Endometrial microvascular endothelial cells (primary cell): Measurements from ENCODE around the gene CCDC51. TPM values are rescaled to one million over a fixed set of nuclear protein-coding genes. Genes with fewer than 3 reads are reported as not detected.

Experiments
- in situ Hi-C: cut with HindIII; loops from 2 replicates; pipeline ENCODE4 v1.10.0; 2017; ENCODE audit warnings: low sequenced_read_pairs, low pct_unique_long_range_greater_than_20kb; ENCODE audit errors: inconsistent ontology term
- total RNA-seq: library from RNA; depleted of rRNA; stranded (reverse); fragments of >200 nt; gene quantifications from one replicate; pipeline ENCODE4 v1.2.3, GENCODE V29; 2015; ENCODE audit errors: inconsistent ontology term

The CCDC51 gene
- total RNA-seq, 1 donor from 2014 or later: 20.8 TPM

- in situ Hi-C loops: no loop called here
Measured at GRCh38 chr3:48399387-48400172, 40.3 kb downstream of the CCDC51 start.

GRCh38 chr3:48398701-48399386, 41.1 kb downstream of the CCDC51 start:
- in situ Hi-C loops: no loop called here

GRCh38 chr3:48397767-48398681, 41.9 kb downstream of the CCDC51 start:
- in situ Hi-C loops: no loop called here

DNA sequence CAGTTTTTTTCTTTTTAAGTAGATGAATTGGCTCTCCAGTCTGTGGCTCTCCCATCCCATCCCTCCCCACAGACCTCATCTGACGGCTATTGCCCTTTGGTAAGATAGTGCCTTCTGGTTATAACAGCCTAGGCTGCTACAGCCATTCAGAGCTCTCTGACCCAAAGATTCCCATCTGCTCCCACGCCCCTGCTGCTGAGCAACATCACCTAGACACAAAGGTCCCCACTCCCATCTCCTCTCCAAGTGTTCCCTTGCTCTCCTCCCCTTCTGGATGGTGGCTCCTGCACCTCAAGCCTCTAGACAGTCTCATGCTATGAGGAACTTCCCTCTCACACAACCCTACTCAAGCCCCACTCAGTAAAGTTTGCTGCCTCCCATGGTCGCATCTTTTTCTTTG, 44.2 kb downstream of the CCDC51 start:
- in situ Hi-C loops: no loop called here

GRCh38 chr3:48394391-48394790, 45.5 kb downstream of the CCDC51 start:
- in situ Hi-C loops: no loop called here

DNA sequence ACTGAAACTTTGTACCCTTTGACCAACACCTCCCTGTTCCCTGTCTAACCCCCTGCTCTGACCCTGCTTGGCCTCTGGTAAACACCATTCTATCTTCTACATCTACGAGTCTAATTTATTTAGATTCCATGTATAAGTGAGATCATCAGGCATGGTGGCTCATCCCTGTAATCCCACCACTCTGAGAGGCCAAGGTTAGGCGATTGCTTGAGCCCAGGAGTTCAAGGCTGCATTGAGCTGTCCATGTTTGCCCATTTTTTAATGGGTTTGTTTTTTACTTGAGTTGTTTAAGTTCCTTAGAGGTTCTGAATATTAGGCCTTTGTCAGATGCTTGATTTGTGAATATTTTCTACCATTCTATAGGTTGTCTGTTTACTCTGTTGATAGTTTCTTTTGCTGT, 51.0 kb downstream of the CCDC51 start:
- in situ Hi-C loops: no loop called here

- in situ Hi-C loops: no loop called here
Measured at GRCh38 chr3:48387634-48388033, 52.3 kb downstream of the CCDC51 start.

Other genes with a start within 250 kb of the CCDC51 start
- not detected for gene CAMP, start 216.6 kb downstream of the CCDC51 start, total RNA-seq
- gene ZNF589, start 199.0 kb downstream of the CCDC51 start, total RNA-seq: 4.2 TPM
- 37.5 TPM for gene NME6, start 138.8 kb downstream of the CCDC51 start, total RNA-seq
- not detected for gene SPINK8, start 106.5 kb downstream of the CCDC51 start, total RNA-seq
- not detected for gene FBXW12, start 67.9 kb downstream of the CCDC51 start, total RNA-seq
- gene PLXNB1, start 10.0 kb downstream of the CCDC51 start, total RNA-seq: 12.2 TPM
- 329 TPM for gene TMA7, start 138 bp upstream of the CCDC51 start, total RNA-seq
- 10.7 TPM for gene ATRIP, start 6.6 kb upstream of the CCDC51 start, total RNA-seq
- 359 TPM for gene SHISA5, start 64.1 kb upstream of the CCDC51 start, total RNA-seq
- 3.3 TPM for gene PFKFB4, start 116.7 kb upstream of the CCDC51 start, total RNA-seq
- gene UCN2, start 123.7 kb upstream of the CCDC51 start, total RNA-seq: not detected
- gene COL7A1, start 155.2 kb upstream of the CCDC51 start, total RNA-seq: not detected
- 355 TPM for gene UQCRC1, start 169.5 kb upstream of the CCDC51 start, total RNA-seq
- gene TMEM89, start 181.7 kb upstream of the CCDC51 start, total RNA-seq: not detected
- 22.5 TPM for gene SLC26A6, start 195.3 kb upstream of the CCDC51 start, total RNA-seq
- gene CELSR3, start 222.8 kb upstream of the CCDC51 start, total RNA-seq: 1.0 TPM
- gene NCKIPSD, start 245.8 kb upstream of the CCDC51 start, total RNA-seq: 16.7 TPM